ENCODE data around the gene CACNG7. TPM values are rescaled to one million over a fixed set of nuclear protein-coding genes. Genes with fewer than 3 reads are reported as not detected.
A peak's percentile ranks its signal among the peaks of the same experiment; 100 is the strongest.

The CACNG7 gene
- total RNA-seq, 2 donors from 2014 or later, result not detected

DNA sequence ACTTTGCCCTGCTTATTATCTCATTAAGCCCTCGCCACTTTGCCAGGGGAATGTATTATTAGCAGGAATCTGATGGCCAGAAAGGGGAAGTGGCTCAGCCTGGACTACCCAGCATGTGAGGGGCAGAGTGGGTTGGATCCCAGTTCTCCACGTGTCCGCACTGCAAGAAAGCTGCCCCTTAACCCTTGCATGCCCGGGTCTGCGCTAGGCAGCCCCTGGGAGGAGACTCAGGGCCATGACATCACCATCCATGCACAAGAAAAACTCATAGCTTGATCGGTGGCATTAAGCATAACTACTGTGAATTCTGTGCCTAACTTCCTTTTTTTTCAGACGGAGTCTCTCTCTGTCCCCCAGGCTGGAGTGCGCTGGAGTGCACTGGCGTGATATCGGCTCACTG, 62.6 kb downstream of the CACNG7 start:
- no peak for DNase-seq (ENCODE audit: low spot score)
- Histone ChIP-seq H3K9me3 (no peaks in the 10 kb centered on the region), H3K27ac (no peak overlapping the region), H3K27me3 (no peaks in the 10 kb centered on the region), H3K4me3 (no peak overlapping the region), H3K4me1 (no peaks in the 10 kb centered on the region), H3K36me3 (no peaks in the 10 kb centered on the region)
- no peak for TF ChIP-seq CTCF (IDR thresholded peaks at IDR 0.05)

GRCh38 chr19:53977429-53977990, 68.4 kb downstream of the CACNG7 start:
- Histone ChIP-seq H3K4me1 (peaks cover 0 to 39% of the 10 kb centered on the region in 2 donors), H3K27ac (no peak overlapping the region), H3K9me3 (no peaks in the 10 kb centered on the region), H3K36me3 (no peaks in the 10 kb centered on the region), H3K4me3 (peak overlapping the region in 1 of 2 donors; percentile 37), H3K27me3 (peaks cover 11 to 16% of the 10 kb centered on the region in 2 donors)
- peak; percentile 80 for DNase-seq (ENCODE audit: low spot score)
- TF ChIP-seq CTCF (IDR thresholded peaks at IDR 0.05), result no peak

DNA sequence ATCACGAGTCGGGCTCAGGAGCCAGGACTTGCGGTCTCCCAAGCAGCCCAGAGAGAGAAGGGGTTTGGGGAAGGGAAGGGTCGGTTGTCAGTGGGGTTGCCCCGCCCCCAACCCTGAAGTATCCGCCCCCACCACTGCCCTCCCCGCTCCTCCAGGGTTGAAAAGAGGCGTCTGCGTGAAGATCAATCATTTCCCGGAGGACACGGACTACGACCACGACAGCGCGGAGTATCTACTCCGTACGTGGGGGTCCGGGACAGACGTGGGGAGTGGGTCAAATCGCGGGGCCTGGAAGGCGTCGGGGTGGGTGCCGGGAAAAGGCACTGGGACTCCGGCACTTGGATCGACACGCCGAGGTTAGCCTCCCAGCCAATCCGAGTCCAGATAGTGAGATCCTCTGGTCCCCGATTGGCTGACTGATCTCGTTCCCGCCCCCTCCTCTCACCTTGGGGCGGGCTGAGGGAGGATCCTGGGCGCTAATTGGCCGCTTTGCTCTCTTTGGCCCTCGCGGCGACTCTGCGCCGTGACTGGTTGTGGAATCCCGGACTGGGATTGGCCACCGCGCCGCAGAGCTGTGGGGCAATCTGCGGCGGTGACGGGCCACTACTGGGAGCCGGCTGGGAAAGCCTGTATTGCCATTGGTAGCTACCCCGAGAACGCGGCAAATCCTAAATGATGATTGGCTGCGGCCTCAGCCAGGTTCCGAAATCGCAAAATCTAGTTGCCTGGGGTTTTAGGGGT, 69.1 kb downstream of the CACNG7 start:
- peak; percentile 60 for DNase-seq (ENCODE audit: low spot score)
- peak overlapping the region in 1 of 2 donors; percentile 37 for H3K4me3 ChIP-seq
- no peak overlapping the region for H3K27ac ChIP-seq
- peaks cover 0 to 39% of the 10 kb centered on the region in 2 donors for H3K4me1 ChIP-seq
- TF ChIP-seq CTCF (IDR thresholded peaks at IDR 0.05), result no peak
- H3K27me3 ChIP-seq, result peaks cover 11 to 21% of the 10 kb centered on the region in 2 donors
- H3K9me3 ChIP-seq, result no peaks in the 10 kb centered on the region
- no peaks in the 10 kb centered on the region for H3K36me3 ChIP-seq

DNA sequence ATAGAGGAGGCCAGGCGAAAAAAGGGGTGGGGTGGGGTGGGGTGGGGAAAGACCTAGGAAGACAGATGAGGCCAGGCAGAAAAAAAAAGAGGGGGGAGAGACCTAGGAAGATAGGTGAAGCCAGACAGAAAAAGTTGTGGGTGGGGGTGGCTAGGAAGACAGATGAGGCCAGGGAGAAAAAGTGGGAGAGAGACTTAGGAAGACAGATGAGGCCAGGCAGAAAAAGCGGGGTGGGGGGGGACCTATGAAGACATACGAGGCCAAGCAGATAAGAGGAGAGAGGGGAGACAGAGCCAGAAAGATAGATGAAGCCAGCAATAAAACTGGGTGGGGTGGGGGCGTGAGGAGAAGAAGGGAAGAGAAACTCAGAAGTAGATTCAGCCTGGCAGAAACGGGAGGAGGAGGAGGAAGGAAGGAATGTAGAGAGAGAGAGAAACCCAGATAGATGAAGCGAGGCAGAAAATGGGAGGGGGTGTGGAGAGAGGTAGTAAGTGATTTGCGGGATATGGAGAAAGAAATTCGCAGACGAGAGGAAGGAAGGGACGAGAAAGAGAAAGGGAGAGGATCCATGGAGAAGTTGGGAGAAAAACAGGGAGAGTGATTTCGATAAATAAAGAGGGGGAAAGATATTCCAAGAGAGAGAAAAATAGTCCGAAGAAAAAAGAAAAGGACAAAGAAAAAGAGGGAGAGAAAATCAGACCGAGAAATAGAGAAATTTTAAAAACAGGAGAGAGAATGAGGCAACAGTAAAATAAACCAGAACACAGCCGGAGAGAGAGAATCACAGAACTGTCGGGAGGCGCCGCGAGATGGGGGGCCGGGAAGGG, 70.1 kb downstream of the CACNG7 start:
- no peak for TF ChIP-seq CTCF (IDR thresholded peaks at IDR 0.05)
- H3K9me3 ChIP-seq, result peaks cover 0 to 4% of the 10 kb centered on the region in 2 donors
- H3K36me3 ChIP-seq, result no peaks in the 10 kb centered on the region
- H3K4me1 ChIP-seq, result peaks cover 0 to 39% of the 10 kb centered on the region in 2 donors
- no peak overlapping the region for H3K27ac ChIP-seq
- peaks cover 11 to 21% of the 10 kb centered on the region in 2 donors for H3K27me3 ChIP-seq
- DNase-seq (ENCODE audit: low spot score), result no peak
- H3K4me3 ChIP-seq, result peak overlapping the region in 1 of 2 donors; percentile 34

DNA sequence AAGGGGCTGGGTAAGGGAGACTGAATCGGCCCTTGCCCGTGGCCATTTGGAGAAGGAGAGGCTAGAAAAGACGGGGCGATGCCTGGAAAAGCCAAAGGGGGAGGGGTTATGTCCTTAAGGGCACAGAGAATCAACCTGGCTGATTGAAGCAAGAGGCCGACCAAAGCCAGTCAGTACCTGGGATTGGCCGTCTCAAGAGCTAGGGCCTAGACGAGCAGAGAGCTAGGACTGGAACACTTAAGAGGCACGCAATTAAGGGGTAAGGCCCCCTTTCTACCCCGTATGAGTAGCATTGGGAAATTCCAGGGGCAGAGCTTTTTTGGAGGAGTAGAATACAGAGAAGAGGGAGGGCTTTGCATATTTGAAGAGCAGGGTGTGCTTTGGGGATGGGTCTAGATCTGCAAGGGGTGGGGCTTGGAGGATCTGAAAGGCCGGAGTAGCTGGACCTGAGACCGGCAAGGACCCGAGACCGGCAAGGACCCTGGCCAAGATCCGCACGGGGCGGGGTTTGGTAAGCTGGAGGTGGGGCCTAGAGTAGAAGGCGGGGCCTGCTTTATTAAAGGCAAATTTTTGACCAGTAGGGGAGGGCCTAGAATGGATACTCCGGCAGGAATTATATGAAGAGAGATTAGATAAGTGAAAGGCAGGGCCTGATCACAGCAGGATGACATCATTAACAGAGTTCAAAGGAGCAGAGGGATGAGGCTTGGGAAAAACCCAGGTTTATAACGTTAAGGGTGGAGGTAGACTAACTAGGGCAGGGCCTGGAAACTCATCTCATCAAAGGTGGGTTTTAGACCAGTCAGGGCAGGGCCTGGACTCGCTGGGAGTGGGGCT, 71.7 kb downstream of the CACNG7 start:
- Histone ChIP-seq H3K27ac (no peak overlapping the region), H3K4me1 (peaks cover 0 to 39% of the 10 kb centered on the region in 2 donors), H3K27me3 (peaks cover 11 to 21% of the 10 kb centered on the region in 2 donors), H3K9me3 (peaks cover 0 to 4% of the 10 kb centered on the region in 2 donors), H3K36me3 (no peaks in the 10 kb centered on the region), H3K4me3 (peak overlapping the region in 1 of 2 donors; percentile 34)
- TF ChIP-seq CTCF (IDR thresholded peaks at IDR 0.05), result no peak
- DNase-seq (ENCODE audit: low spot score), result no peak
